Immature natural killer cell (primary cell): Measurements from ENCODE around the gene LMAN1. TPM values are rescaled to one million over a fixed set of nuclear protein-coding genes. Genes with fewer than 3 reads are reported as not detected.

ENCODE experiments used
- DNase-seq, 3 donors: peaks; one replicate each; pipeline ENCODE4 v3.0.0; 2022; ENCODE audit warnings: mixed read lengths in 1 of 3
- H3K27ac Mint-ChIP-seq, 6 donors: one replicate each; pipeline ENCODE4 v1.8.0; 2020; ENCODE audit warnings: mixed read lengths in 6 of 6, mild to moderate bottlenecking in 5 of 6, inconsistent platforms in 4 of 6, moderate library complexity in 3 of 6
- H3K27me3 Mint-ChIP-seq, 3 donors: one replicate each; pipeline ENCODE4 v1.8.0; 2020 to 2021; ENCODE audit warnings: low read depth in 3 of 3, mild to moderate bottlenecking in 3 of 3, mixed read lengths in 3 of 3, moderate library complexity in 3 of 3, inconsistent platforms in 1 of 3
- H3K36me3 Mint-ChIP-seq, 3 donors: one replicate each; pipeline ENCODE4 v1.8.0; 2020; ENCODE audit warnings: mixed read lengths in 3 of 3, inconsistent platforms in 2 of 3, mild to moderate bottlenecking in 2 of 3
- H3K4me1 Mint-ChIP-seq, 2 donors: one replicate each; pipeline ENCODE4 v1.8.0; 2020; ENCODE audit warnings: inconsistent platforms in 2 of 2, mild to moderate bottlenecking in 2 of 2, mixed read lengths in 2 of 2, moderate library complexity in 1 of 2
- H3K4me3 Mint-ChIP-seq, 5 donors: one replicate each; pipeline ENCODE4 v1.8.0; 2020; ENCODE audit warnings: mild to moderate bottlenecking in 5 of 5, mixed read lengths in 5 of 5, inconsistent platforms in 3 of 5, moderate library complexity in 3 of 5
- H3K9me3 Mint-ChIP-seq, 6 donors: one replicate each; pipeline ENCODE4 v1.8.0; 2020; ENCODE audit warnings: mild to moderate bottlenecking in 6 of 6, mixed read lengths in 6 of 6, inconsistent platforms in 4 of 6, moderate library complexity in 3 of 6
- polyA plus RNA-seq, 3 donors: library from polyadenylated mRNA; unstranded; fragments of 300-500 nt; fragmentation: Illumina TruSeq; gene quantifications; one replicate each; pipeline ENCODE4 v1.2.3, GENCODE V29; 2021

LMAN1 gene
- polyA plus RNA-seq, 3 donors from 2014 or later: 32.3 to 40.6 (median 34.8) TPM

GRCh38 chr18:59308248-59308937 lies 50.7 kb downstream of the LMAN1 start:
- Mint-ChIP-seq H3K36me3 (no peaks in the 10 kb centered on the region), H3K9me3 (peaks cover 0 to 3% (median 0%) of the 10 kb centered on the region in 6 donors), H3K27me3 (peaks cover 4 to 14% (median 12%) of the 10 kb centered on the region in 3 donors), H3K4me3 (peak overlapping the region; percentile 40 to 70 (median 56)), H3K27ac (peak overlapping the region in 1 of 6 donors; percentile 16), H3K4me1 (peaks cover 0 to 3% of the 10 kb centered on the region in 2 donors)
- DNase-seq: peak; percentile 24 to 45 (median 40)

DNA sequence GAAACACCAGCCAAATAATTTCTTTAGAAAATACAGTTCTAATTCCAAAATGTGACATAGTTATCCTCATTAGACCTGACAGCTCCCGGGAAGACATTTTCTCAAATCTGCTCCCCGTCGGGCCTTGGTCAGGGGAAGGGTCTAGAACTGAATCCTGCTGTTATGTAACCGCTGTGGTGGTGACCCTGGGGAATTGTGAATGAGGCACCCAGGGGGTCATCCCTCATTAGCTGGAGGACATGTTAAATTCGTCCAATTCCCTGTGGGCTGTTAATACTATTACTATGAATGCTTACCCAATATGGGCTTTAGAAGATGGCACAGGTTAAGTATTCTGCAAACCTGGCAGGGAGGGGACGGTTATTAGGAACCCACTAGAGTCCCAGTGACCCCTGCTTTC lies 52.4 kb downstream of the LMAN1 start:
- H3K9me3 Mint-ChIP-seq: no peaks in the 10 kb centered on the region
- no peak for DNase-seq
- H3K27me3 Mint-ChIP-seq: peaks cover 4 to 12% (median 12%) of the 10 kb centered on the region in 3 donors
- H3K4me1 Mint-ChIP-seq: peaks cover 0 to 3% of the 10 kb centered on the region in 2 donors
- H3K4me3 Mint-ChIP-seq: no peak overlapping the region
- H3K27ac Mint-ChIP-seq: no peak overlapping the region
- no peaks in the 10 kb centered on the region for H3K36me3 Mint-ChIP-seq

- H3K4me1 Mint-ChIP-seq: peaks cover 0 to 3% of the 10 kb centered on the region in 2 donors
- no peak overlapping the region for H3K27ac Mint-ChIP-seq
- no peaks in the 10 kb centered on the region for H3K9me3 Mint-ChIP-seq
- DNase-seq: no peak
- no peak overlapping the region for H3K4me3 Mint-ChIP-seq
- peaks cover 2 to 9% (median 8%) of the 10 kb centered on the region in 3 donors for H3K27me3 Mint-ChIP-seq
- H3K36me3 Mint-ChIP-seq: no peaks in the 10 kb centered on the region
Measured at GRCh38 chr18:59305295-59305694, 53.8 kb downstream of the LMAN1 start.

GRCh38 chr18:59303656-59304195 lies 55.3 kb downstream of the LMAN1 start:
- Mint-ChIP-seq H3K4me1 (peaks cover 0 to 3% of the 10 kb centered on the region in 2 donors), H3K9me3 (no peaks in the 10 kb centered on the region), H3K27me3 (peaks cover 0 to 11% (median 2%) of the 10 kb centered on the region in 3 donors), H3K4me3 (no peak overlapping the region), H3K27ac (no peak overlapping the region), H3K36me3 (no peaks in the 10 kb centered on the region)
- no peak for DNase-seq

DNA sequence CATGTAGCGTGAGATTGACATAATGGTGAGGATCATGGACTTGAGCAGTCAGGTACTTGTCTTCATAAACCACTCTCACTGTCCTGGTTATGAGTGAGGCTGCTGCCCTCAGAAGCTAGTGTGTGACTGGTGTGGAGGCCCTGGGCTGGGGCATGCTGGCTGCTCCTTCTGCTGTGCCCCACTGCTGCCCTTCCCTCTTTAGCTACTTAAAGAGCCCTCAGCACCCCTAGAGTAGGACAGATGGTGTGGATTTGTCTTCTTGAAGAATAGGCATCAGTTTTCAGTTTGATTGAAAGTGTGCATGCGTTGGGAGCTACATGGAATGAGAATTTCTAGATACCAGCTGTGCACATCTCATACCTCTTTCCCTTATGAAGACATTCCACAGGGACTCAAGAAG lies 56.1 kb downstream of the LMAN1 start:
- Mint-ChIP-seq H3K9me3 (no peaks in the 10 kb centered on the region), H3K36me3 (no peaks in the 10 kb centered on the region), H3K4me3 (no peak overlapping the region), H3K4me1 (no peaks in the 10 kb centered on the region), H3K27ac (no peak overlapping the region), H3K27me3 (peaks cover 0 to 11% (median 2%) of the 10 kb centered on the region in 3 donors)
- DNase-seq: no peak

DNA sequence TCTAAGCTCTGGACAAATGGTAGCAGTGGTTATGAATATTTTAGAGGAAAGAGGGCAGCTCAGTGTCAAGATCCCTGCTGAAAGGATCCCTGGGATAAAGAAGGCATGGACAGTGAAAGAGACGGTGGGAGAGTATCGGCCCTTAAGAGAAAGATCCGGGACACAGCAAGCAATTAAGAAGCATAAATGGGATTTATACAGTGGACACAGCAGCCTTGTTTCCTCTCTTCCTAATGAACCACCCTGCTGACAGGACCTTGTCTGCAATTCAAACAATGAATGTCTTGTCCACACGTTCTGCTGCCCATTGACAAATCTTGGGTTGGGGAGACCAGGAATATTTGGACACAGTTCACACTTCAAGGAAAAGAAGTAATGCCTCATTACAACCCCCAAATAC lies 57.1 kb downstream of the LMAN1 start:
- no peaks in the 10 kb centered on the region for H3K36me3 Mint-ChIP-seq
- no peak for DNase-seq
- no peaks in the 10 kb centered on the region for H3K4me1 Mint-ChIP-seq
- H3K9me3 Mint-ChIP-seq: no peaks in the 10 kb centered on the region
- H3K4me3 Mint-ChIP-seq: no peak overlapping the region
- peaks cover 3 to 11% (median 4%) of the 10 kb centered on the region in 3 donors for H3K27me3 Mint-ChIP-seq
- H3K27ac Mint-ChIP-seq: no peak overlapping the region

DNA sequence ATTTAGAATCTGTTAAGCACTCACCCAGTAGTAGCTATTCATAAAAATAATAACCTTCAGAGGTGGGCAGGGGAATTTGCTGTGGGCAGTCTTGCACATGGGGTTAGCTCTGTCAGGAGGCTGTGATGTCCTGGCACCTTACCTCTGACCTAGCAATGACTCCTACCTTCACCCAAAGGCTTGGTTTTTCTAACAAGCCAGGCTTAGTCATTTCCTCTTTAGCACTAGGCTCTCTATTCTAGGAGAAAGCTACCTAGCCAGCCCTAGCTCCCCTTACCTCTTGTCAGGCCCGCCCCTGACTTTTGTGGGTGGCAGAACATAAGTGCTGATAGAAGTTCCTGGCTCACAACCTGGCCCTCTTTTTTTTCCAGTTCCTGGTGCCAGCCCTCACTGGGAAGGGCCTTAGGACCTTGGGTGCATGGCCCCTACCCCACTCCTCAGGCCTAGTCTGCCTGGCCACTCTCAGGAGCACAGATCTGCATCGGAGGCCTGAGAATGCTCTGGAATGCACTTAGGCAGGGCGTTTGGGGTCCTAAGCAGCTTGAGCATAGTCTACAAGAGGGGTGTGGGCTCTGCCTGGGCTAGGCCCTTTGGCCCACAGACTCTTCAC lies 58.3 kb downstream of the LMAN1 start:
- H3K4me1 Mint-ChIP-seq: no peaks in the 10 kb centered on the region
- peaks cover 3 to 11% (median 7%) of the 10 kb centered on the region in 3 donors for H3K27me3 Mint-ChIP-seq
- no peaks in the 10 kb centered on the region for H3K9me3 Mint-ChIP-seq
- no peak overlapping the region for H3K27ac Mint-ChIP-seq
- no peak for DNase-seq
- H3K4me3 Mint-ChIP-seq: no peak overlapping the region
- no peaks in the 10 kb centered on the region for H3K36me3 Mint-ChIP-seq

DNA sequence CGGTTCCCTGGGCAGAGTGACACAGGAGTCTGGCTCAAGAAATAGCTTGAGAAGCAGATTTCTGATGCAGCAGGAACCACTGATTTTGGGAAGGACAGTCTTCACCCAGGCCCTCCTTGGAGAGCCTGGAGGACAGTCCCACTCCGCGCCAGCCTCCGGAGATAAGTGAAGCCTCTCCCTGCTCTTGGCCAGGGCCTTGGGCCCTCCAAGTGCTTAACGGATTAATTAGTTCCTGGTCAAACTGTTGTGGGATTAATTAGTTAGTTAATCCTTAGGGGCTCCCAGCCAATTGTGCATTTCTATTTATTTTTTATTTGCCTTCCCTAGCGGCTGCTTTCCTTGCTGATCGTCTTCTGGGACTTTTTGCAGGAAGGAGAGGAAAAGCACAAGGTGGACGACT lies 60.2 kb downstream of the LMAN1 start:
- H3K27me3 Mint-ChIP-seq: peaks cover 5 to 10% (median 9%) of the 10 kb centered on the region in 3 donors
- H3K4me1 Mint-ChIP-seq: no peaks in the 10 kb centered on the region
- peaks cover 0 to 1% (median 0%) of the 10 kb centered on the region in 6 donors for H3K9me3 Mint-ChIP-seq
- H3K36me3 Mint-ChIP-seq: no peaks in the 10 kb centered on the region
- no peak for DNase-seq
- H3K4me3 Mint-ChIP-seq: no peak overlapping the region
- no peak overlapping the region for H3K27ac Mint-ChIP-seq

DNA sequence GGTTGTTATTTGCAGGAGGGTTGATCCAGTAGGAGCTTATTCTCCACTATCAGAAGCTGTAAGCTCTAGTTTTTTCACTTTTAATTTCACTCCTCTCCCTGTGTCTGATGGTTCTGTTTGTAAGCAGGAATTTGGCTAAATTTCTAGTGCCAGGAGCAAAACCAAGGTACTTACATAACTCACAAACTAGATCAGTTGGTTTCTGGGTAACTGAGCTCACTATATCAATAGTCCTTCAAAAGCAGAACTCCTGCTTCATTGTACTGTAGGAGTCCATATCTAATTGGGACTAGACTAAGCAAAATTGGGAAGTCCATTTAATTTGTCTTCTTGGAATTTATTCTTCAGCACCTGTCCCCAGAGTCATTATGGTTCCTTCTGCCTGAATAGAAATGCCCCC lies 65.7 kb downstream of the LMAN1 start:
- peaks cover 0 to 11% (median 0%) of the 10 kb centered on the region in 6 donors for H3K9me3 Mint-ChIP-seq
- no peak overlapping the region for H3K4me3 Mint-ChIP-seq
- H3K27ac Mint-ChIP-seq: no peak overlapping the region
- H3K4me1 Mint-ChIP-seq: no peaks in the 10 kb centered on the region
- H3K36me3 Mint-ChIP-seq: no peaks in the 10 kb centered on the region
- H3K27me3 Mint-ChIP-seq: peaks cover 5 to 18% (median 5%) of the 10 kb centered on the region in 3 donors
- DNase-seq: no peak

- Mint-ChIP-seq H3K36me3 (no peaks in the 10 kb centered on the region), H3K27me3 (peaks cover 3 to 9% (median 7%) of the 10 kb centered on the region in 3 donors), H3K4me3 (no peak overlapping the region), H3K9me3 (peaks cover 0 to 13% (median 0%) of the 10 kb centered on the region in 6 donors), H3K4me1 (no peaks in the 10 kb centered on the region), H3K27ac (no peak overlapping the region)
- DNase-seq: no peak
Measured at GRCh38 chr18:59286341-59286740, 72.7 kb downstream of the LMAN1 start.

DNA sequence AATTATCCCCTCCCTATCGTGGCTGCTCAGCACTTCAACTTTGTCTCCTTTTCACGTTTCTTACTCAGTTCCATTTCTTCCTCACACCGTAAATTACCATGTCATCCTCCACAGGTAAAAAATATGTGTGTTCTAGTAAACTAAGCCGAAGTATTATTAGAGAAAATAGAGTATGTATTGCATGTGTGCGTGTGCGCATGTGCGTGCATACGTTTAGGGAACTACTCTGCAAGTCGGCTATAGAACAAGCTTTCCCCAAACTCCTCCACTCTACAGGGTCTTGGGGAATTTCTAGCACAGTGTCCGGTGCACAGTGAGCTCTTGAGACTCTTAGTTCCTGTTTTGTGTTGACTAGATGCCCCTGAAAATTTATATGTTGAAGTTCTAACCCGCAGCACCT lies 76.7 kb downstream of the LMAN1 start:
- Mint-ChIP-seq H3K4me3 (no peak overlapping the region), H3K4me1 (no peaks in the 10 kb centered on the region), H3K36me3 (no peaks in the 10 kb centered on the region), H3K27ac (no peak overlapping the region), H3K9me3 (peaks cover 0 to 6% (median 0%) of the 10 kb centered on the region in 6 donors), H3K27me3 (peaks cover 6 to 9% (median 8%) of the 10 kb centered on the region in 3 donors)
- no peak for DNase-seq

GRCh38 chr18:59279722-59280121 lies 79.3 kb downstream of the LMAN1 start:
- no peak for DNase-seq
- Mint-ChIP-seq H3K36me3 (no peaks in the 10 kb centered on the region), H3K27me3 (peaks cover 9 to 14% (median 10%) of the 10 kb centered on the region in 3 donors), H3K4me3 (no peak overlapping the region), H3K27ac (no peak overlapping the region), H3K4me1 (no peaks in the 10 kb centered on the region), H3K9me3 (peaks cover 0 to 4% (median 0%) of the 10 kb centered on the region in 6 donors)

DNA sequence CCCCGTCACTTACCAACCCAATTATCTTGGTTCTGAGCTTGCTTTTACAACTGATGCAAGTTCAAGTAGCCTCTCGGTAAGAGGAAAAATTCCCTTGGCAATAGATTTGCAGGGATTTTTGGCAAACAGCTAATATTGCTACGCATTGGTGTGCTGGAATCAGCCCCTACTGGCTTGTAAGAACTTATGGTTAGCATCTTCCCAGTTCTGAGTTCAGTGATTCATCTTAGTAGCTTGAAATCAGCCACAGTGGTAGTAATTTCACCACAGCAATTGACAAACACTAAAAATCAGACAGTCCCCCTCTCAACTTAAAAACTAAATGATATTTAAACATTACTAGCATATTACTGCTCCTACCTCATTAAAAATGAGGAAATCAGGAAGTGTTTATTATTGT lies 79.9 kb downstream of the LMAN1 start:
- Mint-ChIP-seq H3K4me1 (no peaks in the 10 kb centered on the region), H3K36me3 (no peaks in the 10 kb centered on the region), H3K27me3 (peaks cover 9 to 14% (median 11%) of the 10 kb centered on the region in 3 donors), H3K27ac (no peak overlapping the region), H3K9me3 (peaks cover 0 to 2% (median 0%) of the 10 kb centered on the region in 6 donors), H3K4me3 (no peak overlapping the region)
- DNase-seq: no peak

DNA sequence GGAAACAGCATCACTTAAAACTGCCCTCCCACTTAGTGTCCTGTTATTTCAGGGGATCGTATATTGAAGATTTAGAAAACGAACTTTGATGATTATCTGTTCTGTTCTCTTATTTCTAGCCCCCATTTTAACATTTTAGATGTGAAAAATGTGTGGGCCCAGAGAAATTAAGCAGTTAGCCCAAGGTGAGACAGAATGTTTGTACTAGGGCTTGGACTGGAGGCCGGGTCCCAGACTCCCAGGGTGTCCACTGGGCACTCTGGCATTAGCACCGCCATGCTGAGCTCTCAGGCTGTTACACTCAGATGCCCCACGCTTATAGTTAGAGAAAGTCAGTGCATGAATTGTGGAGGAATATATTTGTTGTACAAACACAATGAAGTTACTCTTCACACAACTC lies 80.3 kb downstream of the LMAN1 start:
- peaks cover 9 to 14% (median 12%) of the 10 kb centered on the region in 3 donors for H3K27me3 Mint-ChIP-seq
- no peaks in the 10 kb centered on the region for H3K36me3 Mint-ChIP-seq
- H3K4me3 Mint-ChIP-seq: no peak overlapping the region
- H3K9me3 Mint-ChIP-seq: peaks cover 0 to 2% (median 0%) of the 10 kb centered on the region in 6 donors
- no peaks in the 10 kb centered on the region for H3K4me1 Mint-ChIP-seq
- DNase-seq: no peak
- no peak overlapping the region for H3K27ac Mint-ChIP-seq
